Adrenal gland (tissue), 5 donors: ENCODE measurements around the gene SNX5.

Experiments used
- POLR2A ChIP-seq, 2 donors: fragments of 450-650 bp; IDR thresholded peaks; one replicate each; pipeline ENCODE4 v1.6.1; 2017; ENCODE audit warnings: antibody characterized with exemption in 2 of 2, mild to moderate bottlenecking in 2 of 2, moderate library complexity in 1 of 2
- TF ChIP-seq, protein P1 (sequence below), 6 experiments: fragments of 450-650 bp in 4 of 6; fragments of 200-600 bp in 2 of 6; sonication (generic) in 1 of 6; IDR thresholded peaks; 1 replicate in 5 of 6; 2 replicates in 1 of 6; pipeline versions ENCODE4 v1.5.1 to v1.8.0; 2016 to 2021; ENCODE audit warnings: antibody characterized with exemption in 6 of 6, mild to moderate bottlenecking in 2 of 6, moderate library complexity in 1 of 6
- donor health status: DM: no; HTN: no; CAD: no.

DNA sequence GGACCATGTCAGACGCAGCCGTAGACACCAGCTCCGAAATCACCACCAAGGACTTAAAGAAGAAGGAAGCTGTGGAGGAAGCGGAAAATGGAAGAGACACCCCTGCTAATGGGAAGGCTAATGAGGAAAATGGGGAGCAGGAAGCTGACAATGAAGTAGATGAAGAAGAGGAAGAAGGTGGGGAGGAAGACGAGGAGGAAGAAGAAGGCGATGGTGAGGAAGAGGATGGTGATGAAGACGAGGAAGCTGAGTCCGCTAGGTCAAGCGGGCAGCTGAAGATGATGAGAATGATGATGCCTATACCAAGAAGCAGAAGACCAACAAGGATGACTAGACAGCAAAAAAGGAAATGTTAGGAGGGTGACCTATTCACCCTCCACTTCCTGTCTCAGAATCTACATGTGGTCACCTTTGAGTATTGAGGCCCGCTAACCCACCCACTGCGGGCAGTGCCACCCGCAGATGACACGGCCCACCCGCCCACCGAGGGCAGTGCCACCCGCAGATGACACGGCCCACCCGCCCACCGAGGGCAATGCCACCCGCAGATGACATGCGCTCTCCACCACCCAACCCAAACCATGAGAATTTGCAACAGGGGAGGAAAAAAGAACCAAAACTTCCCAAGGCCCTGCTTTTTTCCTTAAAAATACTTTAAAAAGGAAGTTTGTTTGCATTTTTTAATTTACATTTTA, 43.5 kb upstream of the SNX5 start:
- TF ChIP-seq, protein P1, sequence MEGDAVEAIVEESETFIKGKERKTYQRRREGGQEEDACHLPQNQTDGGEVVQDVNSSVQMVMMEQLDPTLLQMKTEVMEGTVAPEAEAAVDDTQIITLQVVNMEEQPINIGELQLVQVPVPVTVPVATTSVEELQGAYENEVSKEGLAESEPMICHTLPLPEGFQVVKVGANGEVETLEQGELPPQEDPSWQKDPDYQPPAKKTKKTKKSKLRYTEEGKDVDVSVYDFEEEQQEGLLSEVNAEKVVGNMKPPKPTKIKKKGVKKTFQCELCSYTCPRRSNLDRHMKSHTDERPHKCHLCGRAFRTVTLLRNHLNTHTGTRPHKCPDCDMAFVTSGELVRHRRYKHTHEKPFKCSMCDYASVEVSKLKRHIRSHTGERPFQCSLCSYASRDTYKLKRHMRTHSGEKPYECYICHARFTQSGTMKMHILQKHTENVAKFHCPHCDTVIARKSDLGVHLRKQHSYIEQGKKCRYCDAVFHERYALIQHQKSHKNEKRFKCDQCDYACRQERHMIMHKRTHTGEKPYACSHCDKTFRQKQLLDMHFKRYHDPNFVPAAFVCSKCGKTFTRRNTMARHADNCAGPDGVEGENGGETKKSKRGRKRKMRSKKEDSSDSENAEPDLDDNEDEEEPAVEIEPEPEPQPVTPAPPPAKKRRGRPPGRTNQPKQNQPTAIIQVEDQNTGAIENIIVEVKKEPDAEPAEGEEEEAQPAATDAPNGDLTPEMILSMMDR (IDR thresholded peaks at IDR 0.05): no peak
- no peak for TF ChIP-seq POLR2A (IDR thresholded peaks at IDR 0.05)
